Endothelial cell of umbilical vein (primary cell): ENCODE measurements around the gene DLG5. TPM values are rescaled to one million over a fixed set of nuclear protein-coding genes. Genes with fewer than 3 reads are reported as not detected.

Source experiments
- BruUV-seq: library from RNA; stranded (reverse); fragments of 400-500 nt; replicated peaks from 2 replicates; lab custom pipeline; 2021; lab: Mats Ljungman, UMichigan
- CTCF ChIA-PET: fragments of 300-600, 350-600 bp; sonication (Branson Sonifier 250); formaldehyde crosslinking; loops from one replicate; lab custom pipeline; 2021; ENCODE audit warnings: antibody characterized with exemption, inconsistent platforms; lab: Charles Lee
- POLR2A ChIA-PET: fragments of 300-600, 350-600 bp; sonication (Branson Sonifier 250); formaldehyde crosslinking; loops from one replicate; lab custom pipeline; 2021; ENCODE audit warnings: antibody characterized with exemption, inconsistent platforms; lab: Charles Lee
- DNase-seq: peaks from one replicate; pipeline ENCODE4 v3.0.0-alpha.2; 2011; ENCODE audit warnings: low read depth, low spot score
- FAIRE-seq: peaks from 2 replicates; lab custom pipeline; 2011; peaks lifted over from hg19 to GRCh38; lab: Jason Lieb, UNC
- H2AFZ ChIP-seq: 2 replicates; pipeline ENCODE4 v1.6.0; 2012; ENCODE audit warnings: low read depth, low read length, control low read depth, inconsistent platforms
- H3K27ac ChIP-seq: 2 replicates; pipeline ENCODE4 v1.5.1; 2011; ENCODE audit warnings: low read depth, mild to moderate bottlenecking, control low read depth, low read length, moderate library complexity; ENCODE audit not compliant: insufficient read depth
- H3K27me3 ChIP-seq, 2 experiments: 2 replicates each; pipeline versions ENCODE4 v1.6.0 to v1.6.1; 2011; ENCODE audit warnings: low read length in 2 of 2, mixed read lengths in 1 of 2; ENCODE audit not compliant: control insufficient read depth in 2 of 2, insufficient read depth in 2 of 2
- H3K36me3 ChIP-seq, 2 experiments: 2 replicates in 1 of 2; 3 replicates in 1 of 2; pipeline ENCODE4 v1.5.1; 2011; ENCODE audit warnings: low read length in 2 of 2, mild to moderate bottlenecking in 1 of 2, moderate library complexity in 1 of 2; ENCODE audit not compliant: control insufficient read depth in 2 of 2, insufficient read depth in 2 of 2; ENCODE audit errors: extremely low read depth in 1 of 2
- H3K4me1 ChIP-seq: 3 replicates; pipeline ENCODE4 v1.5.1; 2011; ENCODE audit warnings: mild to moderate bottlenecking, low read length; ENCODE audit not compliant: control insufficient read depth, insufficient read depth; ENCODE audit errors: extremely low read depth
- H3K4me2 ChIP-seq: 2 replicates; pipeline ENCODE4 v1.6.1; 2011; ENCODE audit warnings: low read length, control low read depth, mixed read lengths; ENCODE audit not compliant: insufficient read depth
- H3K4me3 ChIP-seq, 3 experiments: fragments of 200-600 bp in 1 of 3; sonication (generic), shearing (Covaris generic) in 1 of 3; replicated peaks in 1 of 3; 2 replicates each; pipeline ENCODE4 v1.5.1; 2011 to 2016; ENCODE audit warnings: control low read depth in 3 of 3, low read length in 3 of 3, mild to moderate bottlenecking in 2 of 3, inconsistent platforms in 1 of 3, low read depth in 1 of 3, moderate library complexity in 1 of 3; ENCODE audit not compliant: insufficient read depth in 1 of 3
- H3K79me2 ChIP-seq: 2 replicates; pipeline ENCODE4 v1.6.0; 2012; ENCODE audit warnings: low read length, inconsistent platforms; ENCODE audit not compliant: control insufficient read depth, insufficient read depth
- H3K9ac ChIP-seq: replicated peaks from 2 replicates; pipeline ENCODE3; 2011; ENCODE audit warnings: low read length, control low read depth; ENCODE audit not compliant: insufficient read depth; ENCODE audit errors: extremely low read depth
- H3K9me1 ChIP-seq: replicated peaks from 3 replicates; pipeline ENCODE4 v1.6.0; 2011; ENCODE audit warnings: mild to moderate bottlenecking, low read length; ENCODE audit not compliant: control insufficient read depth, insufficient read depth; ENCODE audit errors: extremely low read depth
- H3K9me3 ChIP-seq: replicated peaks from 2 replicates; pipeline ENCODE4 v1.5.1; 2012; ENCODE audit warnings: low read length, inconsistent platforms; ENCODE audit not compliant: control insufficient read depth, insufficient read depth
- H4K20me1 ChIP-seq: replicated peaks from 2 replicates; pipeline ENCODE3; 2011; ENCODE audit warnings: mild to moderate bottlenecking, low read length; ENCODE audit not compliant: control insufficient read depth, insufficient read depth; ENCODE audit errors: extremely low read depth
- EZH2 ChIP-seq: IDR thresholded peaks from 2 replicates; pipeline ENCODE4 v1.6.1; 2012; ENCODE audit warnings: borderline replicate concordance, low read depth, mild to moderate bottlenecking, moderate library complexity, low read length, inconsistent platforms; ENCODE audit not compliant: severe bottlenecking
- FOS ChIP-seq: IDR thresholded peaks from 2 replicates; pipeline ENCODE4 v1.6.1; 2011; ENCODE audit warnings: mild to moderate bottlenecking, low read length, moderate library complexity, borderline replicate concordance; ENCODE audit not compliant: insufficient read depth
- GATA2 ChIP-seq: IDR thresholded peaks from 2 replicates; pipeline ENCODE4 v1.7.0; 2011; ENCODE audit warnings: low read depth, mild to moderate bottlenecking, moderate library complexity, mixed read lengths, low read length; ENCODE audit not compliant: insufficient read length, insufficient read depth
- JUN ChIP-seq: IDR thresholded peaks from 2 replicates; pipeline ENCODE4 v1.6.1; 2011; ENCODE audit warnings: borderline replicate concordance, low read depth; ENCODE audit not compliant: insufficient read length, insufficient read depth
- MAX ChIP-seq: IDR thresholded peaks from 2 replicates; pipeline ENCODE4 v1.6.1; 2011; ENCODE audit not compliant: insufficient read depth, insufficient read length
- MYC ChIP-seq: IDR thresholded peaks from one replicate; pipeline ENCODE4 v1.6.1; 2011; ENCODE audit warnings: mild to moderate bottlenecking, low read depth, low read length
- POLR2A ChIP-seq: IDR thresholded peaks from 2 replicates; pipeline ENCODE4 v1.6.1; 2012; ENCODE audit warnings: low read depth, mild to moderate bottlenecking, control low read depth, low read length
- POLR2AphosphoS5 ChIP-seq: IDR thresholded peaks from 2 replicates; pipeline ENCODE4 v1.6.1; 2012; ENCODE audit warnings: low read depth, mild to moderate bottlenecking, control low read depth, low read length, moderate library complexity; ENCODE audit not compliant: insufficient read depth
- dilution Hi-C: fragments of 300-500 bp; cut with MboI; formaldehyde crosslinking; loops from one replicate; pipeline ENCODE4 v1.15.0; 2019; ENCODE audit warnings: low sequenced_read_pairs; ENCODE audit not compliant: extremely low pct_ligation_motif_present
- intact Hi-C: fragments of 100-400 bp; cut with micrococcal nuclease; formaldehyde crosslinking; loops from one replicate; pipeline ENCODE4 v1.10.0; 2022
- polyA plus RNA-seq, 4 experiments: library from polyadenylated mRNA; depleted of rRNA in 3 of 4; stranded (reverse) in 3 of 4; unstranded in 1 of 4; fragments of >200 nt; gene quantifications; 2 replicates each; pipeline versions ENCODE4 v1.2.1 to v1.2.3, GENCODE V29; 2011 to 2012; ENCODE audit warnings: missing spikeins in 1 of 4
- total RNA-seq: library from RNA; stranded (reverse); gene quantifications from 2 replicates; pipeline ENCODE4 v1.2.3, GENCODE V29; 2021
- TF ChIP-seq, protein P1 (sequence below), 2 donors: IDR thresholded peaks; 1 replicate in 1 of 2; 2 replicates in 1 of 2; pipeline ENCODE4 v1.5.1; 2011; ENCODE audit warnings: low read length in 2 of 2, mild to moderate bottlenecking in 2 of 2, moderate library complexity in 2 of 2, control low read depth in 1 of 2, inconsistent platforms in 1 of 2, low read depth in 1 of 2; ENCODE audit not compliant: insufficient read depth in 1 of 2; ENCODE audit errors: extremely low read depth in 1 of 2

The DLG5 gene
- total and polyA plus RNA-seq, 2 donors (not counting 3 experiments of a cell fraction or from before 2014, with no cell fraction given), result 12.3 to 24.9 TPM

DNA sequence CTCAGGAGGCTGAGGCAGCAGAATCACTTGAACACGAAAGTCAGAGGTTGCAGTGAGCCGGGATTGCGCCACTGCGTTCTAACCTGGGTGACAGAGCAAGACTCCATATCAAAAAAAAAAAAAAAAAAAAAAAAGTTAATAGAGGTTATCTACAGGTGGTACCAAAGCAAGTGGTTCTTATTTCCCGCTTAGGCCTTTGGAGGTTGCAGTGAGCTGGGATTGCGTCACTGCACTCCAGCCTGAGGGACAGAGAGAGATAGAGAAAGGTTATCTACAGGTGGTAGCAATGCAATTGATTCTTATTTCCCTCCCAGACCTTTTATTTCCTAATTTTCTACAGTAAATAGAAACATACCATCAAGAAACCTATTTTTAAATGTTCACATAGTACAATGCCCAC is 98.2 kb downstream of the DLG5 start:
- ChIA-PET CTCF (no interaction called here), POLR2A (interaction anchor here (0.8 kb wide), 1 partner anchor 9 kb away, joined by 8 read pairs; no protein-coding TSS in a partner anchor)
- Histone ChIP-seq H3K27ac (no peak overlapping the region), H2AFZ (no peak overlapping the region), H3K4me3 (no peak overlapping the region), H4K20me1 (no peaks in the 10 kb centered on the region), H3K4me1 (no peaks in the 10 kb centered on the region), H3K9me1 (no peaks in the 10 kb centered on the region), H3K79me2 (no peaks in the 10 kb centered on the region), H3K4me2 (no peak overlapping the region), H3K9me3 (no peaks in the 10 kb centered on the region), H3K27me3 (no peaks in the 10 kb centered on the region), H3K36me3 (peaks cover 3 to 18% of the 10 kb centered on the region in 2 experiments), H3K9ac (no peak overlapping the region)
- dilution Hi-C loops, result no loop called here
- DNase-seq (no peak), FAIRE-seq (no peak)
- intact Hi-C loops, result no loop called here
- BruUV-seq, result no TSS peak
- TF ChIP-seq GATA2 (no peak), MAX (no peak), JUN (no peak), EZH2 (no peak), FOS (no peak), MYC (no peak), POLR2A (no peak), POLR2AphosphoS5 (no peak)
- TF ChIP-seq, protein P1, sequence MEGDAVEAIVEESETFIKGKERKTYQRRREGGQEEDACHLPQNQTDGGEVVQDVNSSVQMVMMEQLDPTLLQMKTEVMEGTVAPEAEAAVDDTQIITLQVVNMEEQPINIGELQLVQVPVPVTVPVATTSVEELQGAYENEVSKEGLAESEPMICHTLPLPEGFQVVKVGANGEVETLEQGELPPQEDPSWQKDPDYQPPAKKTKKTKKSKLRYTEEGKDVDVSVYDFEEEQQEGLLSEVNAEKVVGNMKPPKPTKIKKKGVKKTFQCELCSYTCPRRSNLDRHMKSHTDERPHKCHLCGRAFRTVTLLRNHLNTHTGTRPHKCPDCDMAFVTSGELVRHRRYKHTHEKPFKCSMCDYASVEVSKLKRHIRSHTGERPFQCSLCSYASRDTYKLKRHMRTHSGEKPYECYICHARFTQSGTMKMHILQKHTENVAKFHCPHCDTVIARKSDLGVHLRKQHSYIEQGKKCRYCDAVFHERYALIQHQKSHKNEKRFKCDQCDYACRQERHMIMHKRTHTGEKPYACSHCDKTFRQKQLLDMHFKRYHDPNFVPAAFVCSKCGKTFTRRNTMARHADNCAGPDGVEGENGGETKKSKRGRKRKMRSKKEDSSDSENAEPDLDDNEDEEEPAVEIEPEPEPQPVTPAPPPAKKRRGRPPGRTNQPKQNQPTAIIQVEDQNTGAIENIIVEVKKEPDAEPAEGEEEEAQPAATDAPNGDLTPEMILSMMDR (IDR thresholded peaks at IDR 0.05; ENCODE audit: extremely low read depth in 1 of 2, insufficient read depth in 1 of 2, low read depth in 1 of 2, low read length in 2 of 2), result no peak
